ENCODE data around the gene WNT9B.

Gene WNT9B

DNA sequence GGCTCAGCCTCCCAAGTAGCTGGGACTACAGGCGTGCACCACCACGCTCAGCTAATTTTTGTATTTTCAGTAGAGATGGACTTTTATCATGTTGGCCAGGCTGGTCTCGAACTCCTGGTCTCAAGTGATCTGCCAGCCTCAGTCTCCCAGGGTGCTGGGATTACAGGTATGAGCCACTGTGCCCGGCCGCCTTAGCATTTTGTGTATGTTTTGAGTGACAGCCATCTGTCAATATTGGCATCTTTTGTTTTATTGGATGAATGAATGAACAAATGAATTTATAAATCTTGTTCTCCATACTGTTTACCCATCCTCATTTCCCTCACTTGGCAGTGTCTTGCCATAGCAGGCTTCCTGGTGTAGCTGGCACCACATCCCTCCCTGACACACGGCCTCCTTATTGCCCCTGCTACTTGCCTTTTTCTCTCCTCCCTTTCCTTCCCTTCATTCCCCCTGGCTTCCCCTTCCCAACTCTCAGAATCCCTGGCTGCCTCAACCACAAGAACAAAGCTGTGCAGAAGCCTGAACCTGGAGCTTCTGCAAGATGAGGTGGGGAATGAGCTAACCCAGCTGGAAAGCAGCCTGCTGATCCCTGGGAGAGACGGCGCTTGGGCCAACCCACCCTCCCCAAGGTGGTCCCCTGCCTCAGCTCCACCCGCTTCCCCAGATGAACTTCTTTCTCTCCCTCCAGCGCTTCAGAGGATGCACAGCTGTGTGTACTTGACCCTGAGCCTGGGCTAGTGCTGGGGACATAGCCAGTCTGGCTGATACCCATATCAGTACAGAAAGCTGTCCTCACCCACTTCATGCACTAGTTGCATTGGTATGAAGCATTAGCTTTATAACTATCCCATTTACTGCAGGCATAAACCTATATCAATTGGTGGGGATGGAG, 34.3 kb downstream of the WNT9B start:
- DNase-seq, result no peak

DNA sequence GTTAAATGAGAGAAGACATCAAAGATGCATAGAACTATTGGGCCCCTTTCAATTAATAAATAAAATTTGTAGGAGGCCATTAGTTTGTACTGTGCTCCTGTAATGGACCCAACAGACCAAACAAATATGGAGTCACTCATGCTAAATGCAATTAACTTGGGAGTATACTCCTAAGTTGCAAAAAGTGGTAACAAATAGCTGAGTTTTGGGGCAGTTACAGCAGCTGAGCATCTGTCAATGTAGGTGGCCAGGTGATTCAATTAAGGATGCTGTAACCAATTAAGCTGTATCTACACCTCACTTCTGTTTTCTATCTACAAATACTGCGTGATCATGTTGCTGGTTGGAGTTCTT, 34.9 kb downstream of the WNT9B start:
- DNase-seq, result no peak

DNA sequence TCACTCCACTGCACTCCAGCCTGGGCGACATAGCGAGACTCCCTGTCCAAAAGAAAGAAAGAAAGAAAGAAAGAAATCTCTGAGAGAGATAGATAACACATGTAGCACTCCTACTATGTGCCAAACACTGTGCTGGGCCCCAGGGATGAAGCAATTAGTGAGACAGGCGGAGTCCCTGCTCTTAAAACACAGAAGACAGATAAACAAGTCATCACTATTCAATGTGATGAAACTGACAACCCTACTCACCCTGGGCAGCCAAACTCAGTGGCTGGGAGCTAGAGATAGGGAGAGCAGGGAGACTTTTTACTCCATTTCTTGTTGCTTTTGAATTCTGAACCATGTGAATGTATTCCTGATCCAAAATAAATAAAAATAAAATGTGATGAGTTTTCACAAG, 36.3 kb downstream of the WNT9B start:
- DNase-seq, result no peak

DNA sequence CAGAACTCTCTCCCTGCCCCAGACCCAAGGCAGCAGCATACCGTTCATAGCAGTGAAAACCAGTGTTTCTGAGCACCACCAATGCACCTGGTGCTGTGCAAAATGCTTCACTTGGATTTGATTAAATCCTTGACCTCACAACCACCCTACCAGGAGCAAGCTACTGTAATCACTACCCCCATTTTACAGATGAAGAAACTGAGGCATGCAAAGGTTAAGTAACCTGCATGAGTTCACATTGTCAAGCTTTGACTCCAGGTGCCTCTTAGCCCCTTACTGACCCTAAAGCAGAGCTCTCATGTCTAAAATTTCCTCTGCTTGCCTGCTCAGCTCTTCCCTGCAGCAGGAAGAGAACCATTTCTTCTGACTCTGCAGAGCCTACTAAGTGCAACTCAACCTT, 37.3 kb downstream of the WNT9B start:
- no peak for DNase-seq

DNA sequence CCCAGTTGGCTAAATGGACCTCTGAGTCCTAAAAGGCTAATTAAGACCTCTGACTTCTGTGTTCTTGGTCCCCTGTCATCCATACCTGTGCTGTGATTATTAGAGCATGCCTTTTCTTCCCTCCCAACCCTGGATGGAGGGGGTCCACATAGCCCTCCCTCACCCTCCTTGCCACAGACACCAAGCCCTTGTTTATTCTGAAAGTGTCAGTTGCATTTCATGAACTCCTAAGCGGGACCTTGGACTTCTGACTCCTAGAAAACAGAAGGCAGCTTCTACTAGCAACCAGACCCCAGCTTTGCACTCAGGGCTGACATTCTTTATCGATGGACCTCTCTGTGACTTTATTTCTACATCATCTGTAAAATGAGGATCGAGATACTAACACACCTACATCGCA, 38.1 kb downstream of the WNT9B start:
- no peak for DNase-seq

DNA sequence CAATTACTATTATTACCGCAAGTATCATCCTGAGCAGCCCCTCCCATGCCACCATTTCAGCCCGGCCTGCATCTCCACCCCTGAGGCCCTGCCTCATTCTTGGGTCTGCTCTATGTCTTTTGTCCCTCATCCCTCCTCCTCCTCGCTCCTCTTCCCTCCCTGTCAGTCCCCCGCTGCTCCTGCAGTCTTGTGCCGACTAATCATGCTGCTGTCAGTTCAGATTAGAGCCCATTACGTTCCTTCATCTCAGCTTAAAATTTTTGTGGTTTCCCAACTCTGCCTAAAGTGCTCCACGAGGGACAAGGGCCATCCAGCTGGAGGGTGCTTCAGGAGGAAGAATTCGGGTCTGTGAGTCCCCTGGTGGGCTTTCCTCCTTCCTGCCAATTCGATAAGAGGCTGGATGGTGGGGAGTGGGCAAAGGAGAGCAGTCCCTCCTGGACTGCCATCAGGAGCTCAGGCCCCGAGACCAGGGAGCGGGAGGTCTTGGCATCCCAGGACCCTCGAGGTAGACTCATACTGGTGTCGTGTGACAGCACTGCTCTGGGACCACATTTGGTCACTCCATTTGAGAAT, 38.7 kb downstream of the WNT9B start:
- no peak for DNase-seq

DNA sequence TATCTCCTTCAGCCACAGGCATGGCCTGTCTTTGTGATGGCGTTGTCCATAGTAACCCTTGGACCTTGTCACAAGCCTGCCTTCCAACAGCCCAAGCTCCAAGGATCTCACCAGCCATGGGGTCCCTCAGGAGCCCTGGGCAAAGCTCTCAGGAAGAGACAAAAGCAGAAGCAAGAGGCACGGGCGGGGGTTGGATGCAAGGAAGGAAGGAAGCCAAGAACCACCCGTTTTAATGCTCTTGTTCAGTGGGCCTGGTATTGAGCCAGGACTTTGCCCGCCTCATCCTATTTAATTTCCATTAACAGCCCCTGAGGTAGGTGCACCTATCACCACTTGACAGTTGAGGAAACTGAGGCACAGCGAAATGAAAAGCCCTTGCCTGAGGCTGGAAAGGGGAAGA, 39.3 kb downstream of the WNT9B start:
- DNase-seq, result no peak

DNA sequence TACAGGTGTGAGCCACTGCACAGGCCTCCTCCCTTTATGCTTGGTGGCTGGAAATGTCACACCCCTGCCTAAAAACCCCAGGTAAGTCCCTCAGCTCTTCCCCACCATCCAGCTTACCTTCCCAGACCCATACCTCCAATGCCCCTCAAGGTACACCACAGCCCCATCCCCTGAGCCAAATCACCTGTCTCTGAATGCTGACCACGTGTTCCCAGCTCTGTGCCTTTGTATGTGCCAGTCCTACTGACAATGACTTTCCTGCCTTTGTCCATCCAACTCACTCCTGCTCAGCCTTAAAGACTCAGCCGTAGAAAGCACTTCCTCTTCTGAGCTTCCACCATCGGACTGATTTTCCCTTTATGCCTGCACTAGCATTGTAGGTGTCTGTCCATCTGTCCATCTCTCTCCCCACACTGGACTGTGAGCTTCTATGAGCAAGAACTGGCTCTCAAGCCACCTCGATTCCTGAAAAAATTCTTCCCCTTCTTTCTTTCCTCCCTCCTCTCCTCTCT, 40.9 kb downstream of the WNT9B start:
- DNase-seq, result no peak

DNA sequence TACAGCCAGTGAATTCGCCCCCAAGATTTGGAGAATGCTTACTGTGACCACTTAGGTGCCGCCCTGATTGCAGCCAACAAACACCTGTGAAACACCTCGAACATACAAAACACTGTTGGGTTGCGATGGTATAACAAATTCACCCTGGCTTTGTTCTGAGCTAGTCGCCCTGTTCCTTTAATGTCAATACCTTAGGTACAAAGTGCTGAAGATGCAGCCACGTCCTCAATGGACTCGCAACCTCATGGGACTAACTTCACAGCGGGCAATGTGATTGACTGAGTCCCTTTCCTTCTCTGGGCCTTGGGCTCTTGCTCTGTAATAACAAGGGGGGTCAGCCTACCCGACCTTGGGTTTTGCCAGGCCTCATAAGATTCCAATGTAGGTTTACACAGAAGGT, 42.6 kb downstream of the WNT9B start:
- DNase-seq, result no peak

DNA sequence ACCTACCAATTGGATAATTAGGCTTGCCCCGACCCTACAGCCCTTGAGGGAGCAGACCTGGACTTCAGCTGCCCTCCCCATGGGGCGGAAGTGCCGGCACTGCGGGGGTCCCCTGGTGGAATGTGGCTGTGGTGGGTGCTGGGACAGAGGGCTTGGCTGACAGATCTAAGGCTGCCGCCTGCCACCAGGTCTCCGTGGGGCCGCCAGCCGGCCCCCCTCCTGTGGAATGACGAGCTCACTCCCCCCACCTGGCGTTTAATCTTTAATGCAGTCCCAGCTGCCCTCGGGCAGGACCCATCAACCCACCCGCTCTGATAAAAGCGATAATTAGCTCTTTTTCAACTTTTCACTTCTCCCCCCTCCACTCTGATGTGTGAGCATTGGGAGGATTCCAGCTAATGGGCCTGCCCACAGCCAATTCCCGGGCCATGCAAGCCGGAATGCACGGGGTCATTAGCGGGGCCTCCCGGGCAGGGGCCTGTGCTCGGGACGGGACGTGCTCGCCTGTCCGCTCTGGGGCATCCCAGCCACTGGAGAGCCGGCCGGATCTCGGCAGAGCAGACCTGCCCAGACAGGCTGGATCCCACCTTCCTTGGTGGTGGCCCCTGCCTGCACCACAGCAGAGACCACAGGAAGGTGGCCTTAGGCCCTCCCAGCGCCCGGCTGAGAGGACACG, 43.2 kb downstream of the WNT9B start:
- no peak for DNase-seq

DNA sequence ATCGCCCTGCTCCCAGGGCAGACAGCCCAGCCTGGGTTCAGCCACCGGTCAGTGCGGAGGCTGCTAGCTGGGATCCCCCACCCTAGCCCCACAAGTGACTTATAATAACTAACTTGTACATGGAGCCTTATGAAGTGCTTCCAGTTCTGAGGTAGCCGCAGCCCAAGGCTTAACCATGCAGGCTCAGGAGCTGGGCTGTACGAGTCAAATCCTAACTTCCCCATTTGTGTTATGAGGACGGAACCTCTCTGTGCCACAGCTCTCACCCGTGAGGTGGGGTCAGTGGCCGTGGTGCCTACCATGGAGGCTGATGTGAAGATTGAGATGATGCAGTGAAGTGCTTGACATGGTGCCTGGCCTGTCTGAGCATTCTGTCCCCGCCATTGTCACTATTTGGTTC, 43.8 kb downstream of the WNT9B start:
- no peak for DNase-seq

DNA sequence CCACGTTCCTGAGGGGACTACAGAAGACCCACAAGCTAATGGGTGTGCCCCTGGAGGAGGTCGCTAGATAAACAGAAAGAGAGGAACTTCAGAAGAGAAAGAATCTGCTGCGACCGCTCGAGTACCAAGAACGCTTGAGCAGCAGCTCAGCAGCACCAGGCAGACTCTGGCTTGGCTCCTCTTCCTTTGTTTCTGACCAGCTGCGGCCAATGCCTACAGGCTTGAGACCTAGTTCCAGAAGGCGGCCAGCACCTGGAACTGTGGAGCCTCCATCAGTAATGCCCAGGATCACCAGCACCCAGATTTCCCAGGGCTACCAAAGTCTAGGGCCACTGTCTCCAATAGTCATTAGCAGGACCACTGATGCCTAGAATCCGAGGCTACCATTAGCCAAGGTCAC, 45.6 kb downstream of the WNT9B start:
- no peak for DNase-seq

DNA sequence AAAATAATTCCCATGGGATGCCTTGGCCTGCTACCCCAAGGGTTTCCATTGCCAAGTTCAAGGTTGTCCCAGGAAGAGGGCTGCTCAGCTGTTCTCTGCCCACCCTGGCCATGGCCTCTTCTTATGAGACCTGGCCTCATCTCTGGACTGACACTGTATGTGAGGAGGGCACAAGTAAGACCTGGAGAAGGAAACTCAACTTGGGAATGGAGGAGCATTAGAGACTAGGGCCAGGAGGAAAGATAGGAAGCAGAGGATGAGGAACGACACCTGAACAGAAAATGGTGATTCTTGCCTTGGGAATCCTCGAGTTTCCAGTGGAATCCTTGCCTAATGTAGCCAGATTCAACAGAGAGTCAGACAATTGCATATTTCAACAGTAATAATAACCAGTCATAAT, 47.0 kb downstream of the WNT9B start:
- no peak for DNase-seq

DNA sequence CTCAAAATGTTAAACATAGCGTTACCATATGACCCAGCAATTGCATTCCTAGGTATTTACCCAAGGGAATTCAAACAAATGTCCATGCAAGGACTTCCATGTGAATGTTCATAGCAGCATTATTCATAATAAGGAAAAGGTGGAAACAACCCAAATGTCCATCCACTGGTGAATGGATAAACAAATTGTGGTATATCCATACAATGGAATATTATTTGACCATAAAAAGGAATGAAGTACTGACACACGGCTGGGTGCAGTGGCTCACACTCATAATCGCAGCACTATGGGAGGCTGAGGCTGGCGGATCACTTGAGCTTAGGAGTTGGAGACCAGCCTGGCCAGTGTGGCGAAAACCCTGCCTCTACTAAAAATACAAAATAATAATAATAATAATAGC, 47.5 kb downstream of the WNT9B start:
- no peak for DNase-seq

DNA sequence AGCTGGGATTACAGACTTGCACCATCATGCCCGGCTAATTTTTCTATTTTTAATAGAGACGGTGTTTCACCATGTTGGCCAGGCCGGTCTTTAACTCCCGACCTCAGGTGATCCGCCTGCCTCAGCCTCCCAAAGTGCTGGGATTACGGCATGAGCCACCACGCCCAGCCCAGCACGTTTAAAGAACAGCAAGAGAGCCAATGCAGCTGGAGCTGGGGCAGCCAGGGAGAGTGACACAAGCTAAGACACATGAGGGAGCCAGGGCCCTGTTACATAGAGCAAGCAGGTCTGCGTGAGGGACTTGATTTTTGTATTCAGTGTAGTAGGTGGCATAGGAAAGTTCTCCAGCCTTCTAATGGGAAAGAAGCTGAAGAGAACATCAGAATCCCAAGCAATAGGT, 49.9 kb downstream of the WNT9B start:
- DNase-seq, result no peak

DNA sequence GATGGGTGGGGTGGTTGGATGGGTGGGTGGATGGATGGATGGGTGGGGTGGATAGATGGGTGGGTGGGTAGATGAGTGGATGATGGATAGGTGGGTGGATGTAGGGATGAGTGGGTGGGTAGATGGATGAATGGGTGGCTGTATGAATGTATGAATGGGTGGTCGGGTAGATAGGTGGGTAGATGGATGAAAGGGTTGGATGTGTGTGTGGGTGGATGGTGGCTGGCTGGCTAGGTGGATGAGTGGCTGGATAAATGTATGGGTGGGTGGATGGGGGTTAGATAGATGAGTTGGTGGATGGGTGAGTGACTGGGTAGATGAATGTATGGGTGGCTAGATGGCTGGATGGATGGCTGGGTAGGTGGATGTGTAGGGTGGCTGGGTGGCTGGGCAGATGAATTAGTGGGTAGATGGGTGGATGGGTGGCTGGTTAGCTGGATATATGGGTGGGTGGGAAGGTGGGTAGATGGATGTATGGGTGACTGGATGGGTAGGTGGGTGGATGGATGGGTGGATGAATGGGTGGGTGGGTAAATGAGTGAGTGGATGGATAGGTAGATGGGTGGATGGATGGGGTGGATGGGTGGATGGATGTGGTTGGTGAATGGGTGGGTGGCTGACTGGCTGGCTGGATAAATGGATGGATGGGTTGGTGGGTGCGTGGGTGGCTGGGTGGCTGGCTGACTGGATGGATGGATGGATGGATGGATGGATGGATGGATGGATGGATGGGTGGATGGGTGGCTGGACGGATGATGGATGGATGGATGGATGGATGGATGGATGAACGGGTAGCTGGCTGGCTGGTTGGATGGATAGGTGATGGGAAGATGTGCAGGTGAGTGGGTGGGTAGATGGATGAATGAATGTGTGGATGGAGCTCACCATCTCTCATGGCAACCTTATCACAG, 52.6 kb downstream of the WNT9B start:
- no peak for DNase-seq

DNA sequence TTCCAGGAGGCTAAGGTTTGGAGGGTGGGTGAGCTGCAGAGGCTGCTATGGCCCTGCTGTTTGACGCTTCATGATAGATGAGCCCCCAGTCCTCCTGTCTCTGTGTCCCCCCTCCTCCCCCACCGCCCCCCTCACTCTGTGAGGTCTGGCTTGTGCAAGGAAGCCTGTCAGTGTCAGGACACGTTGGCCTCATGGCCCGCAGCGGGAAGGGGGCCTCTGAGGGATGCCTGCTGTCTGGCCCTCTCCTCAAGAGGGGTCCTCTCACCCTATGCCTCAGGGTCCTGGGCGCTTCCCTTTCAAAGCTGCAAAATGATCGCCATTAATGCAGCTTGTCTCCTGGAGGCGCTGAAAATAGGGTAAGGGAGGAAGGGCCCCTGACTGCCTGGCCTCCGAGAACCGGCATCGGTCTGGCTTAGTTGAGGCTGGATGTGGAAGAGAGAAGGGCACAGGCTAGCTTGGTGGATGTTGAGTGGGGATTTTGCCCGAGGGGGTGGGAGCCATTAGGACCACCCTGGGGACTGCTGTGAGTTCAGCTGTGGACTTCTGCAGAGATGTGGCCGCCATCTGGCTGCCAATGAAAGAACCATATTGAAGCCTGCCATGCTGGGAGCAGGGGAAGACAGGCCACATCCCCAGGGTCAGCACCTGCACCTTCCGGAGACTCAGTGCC, 56.8 kb downstream of the WNT9B start:
- DNase-seq, result no peak

DNA sequence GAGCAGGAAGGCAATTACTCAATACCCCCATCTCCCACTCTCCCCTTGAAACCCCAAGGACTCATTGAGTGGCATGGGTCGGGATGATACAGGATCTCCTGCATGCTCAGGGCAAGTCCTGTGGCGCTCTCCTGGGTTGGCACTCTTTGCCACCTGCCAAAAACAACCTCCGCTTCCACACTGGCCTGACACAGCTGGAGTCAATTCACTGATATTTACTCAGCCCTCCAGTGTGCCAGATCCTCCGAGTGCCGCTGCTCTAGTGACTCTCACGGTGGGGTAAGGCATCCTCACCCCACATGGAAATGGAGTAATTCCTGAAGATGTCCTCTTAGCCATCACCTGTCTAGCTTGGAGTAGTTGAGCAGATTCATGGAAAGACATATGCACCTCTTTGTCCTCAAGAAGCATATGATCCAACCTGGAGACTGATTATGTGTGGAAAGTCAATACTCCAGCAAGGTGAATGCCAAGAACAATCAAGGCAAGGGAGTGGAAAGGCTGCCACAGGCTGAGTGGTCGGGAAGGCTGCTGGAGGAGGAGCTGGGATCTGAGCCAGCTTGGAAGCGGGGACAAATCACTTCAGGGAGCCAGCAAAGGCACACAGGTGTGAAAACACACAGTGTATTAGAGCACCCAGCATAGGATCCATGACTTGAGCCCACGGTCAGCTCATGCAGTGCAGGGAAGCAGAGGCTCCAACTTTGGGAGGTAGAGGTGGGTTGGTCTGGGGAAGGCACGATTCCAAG, 59.0 kb downstream of the WNT9B start:
- DNase-seq, result peak; percentile 88

DNA sequence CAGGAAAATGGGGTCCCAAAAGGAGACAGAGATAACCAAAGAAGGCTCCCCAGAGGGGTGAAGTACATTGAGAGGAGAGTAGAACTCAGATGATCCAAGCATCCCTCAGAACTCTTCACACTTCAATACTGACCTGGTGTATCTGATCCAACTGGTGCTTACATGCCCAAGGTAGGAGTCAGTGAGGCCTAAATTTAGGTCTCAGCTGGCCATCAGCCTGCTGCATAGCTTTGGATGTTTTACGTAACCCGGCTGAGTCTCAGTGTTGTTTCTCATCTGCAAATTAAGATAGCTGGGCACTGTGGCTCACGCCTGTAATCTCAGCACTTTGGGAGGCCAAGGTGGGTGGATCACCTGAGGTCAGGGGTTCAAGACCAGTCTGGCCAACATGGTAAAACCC, 59.9 kb downstream of the WNT9B start:
- DNase-seq, result no peak

DNA sequence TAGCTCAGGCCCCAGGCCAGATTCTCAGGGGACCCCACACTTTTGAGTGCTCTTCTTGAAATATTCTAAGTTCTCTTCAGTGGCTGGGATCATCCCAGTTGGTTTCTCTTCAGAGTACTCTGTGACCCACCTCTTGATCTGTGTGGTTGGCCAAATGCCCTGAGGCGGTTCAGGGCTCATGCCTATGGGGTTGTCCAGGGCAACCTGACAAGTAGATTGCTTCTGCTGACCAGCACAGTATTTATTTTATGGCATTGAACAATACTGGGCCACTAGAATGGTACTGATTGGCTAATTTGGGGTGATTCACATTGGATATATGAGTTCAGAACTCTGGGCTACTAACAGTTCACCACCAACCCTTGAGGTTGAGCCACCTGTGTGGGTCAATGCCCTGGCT, 64.2 kb downstream of the WNT9B start:
- DNase-seq, result no peak

DNA sequence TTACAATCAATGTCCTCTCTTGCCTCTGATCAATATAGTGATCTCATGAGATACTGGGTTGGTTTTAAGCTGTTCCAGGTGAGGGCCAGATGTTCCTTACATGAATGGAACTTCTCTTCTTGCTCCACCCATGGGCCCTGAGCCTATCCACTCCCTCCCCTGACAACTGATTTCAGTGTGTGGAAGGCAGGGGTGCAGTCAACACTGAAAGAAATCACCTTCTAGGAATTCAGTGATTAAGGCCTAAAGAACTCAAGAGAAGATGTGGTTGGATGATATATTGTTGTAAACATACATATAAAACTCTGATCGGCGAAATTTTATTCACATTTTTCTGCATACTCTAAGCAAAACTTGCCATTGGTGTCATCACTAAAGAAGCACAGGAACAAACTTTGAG, 64.8 kb downstream of the WNT9B start:
- no peak for DNase-seq

DNA sequence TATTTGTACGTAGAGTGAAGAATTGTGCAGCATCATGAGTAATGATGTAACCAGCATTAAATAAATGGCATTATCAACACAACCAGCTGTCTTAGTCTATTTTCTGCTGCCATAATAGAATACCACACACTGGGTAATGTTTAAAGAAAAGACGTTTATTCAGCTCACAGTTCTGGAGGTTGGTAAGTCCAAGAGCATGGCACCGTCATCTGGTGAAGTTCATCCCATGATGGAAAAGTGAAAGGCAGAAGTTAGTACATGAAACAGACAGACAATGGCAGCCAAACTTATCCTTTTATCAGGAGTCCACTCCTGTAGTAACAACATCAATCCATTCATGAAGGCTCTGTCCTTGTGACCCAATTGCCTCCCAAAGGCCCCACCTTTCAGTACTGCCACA, 65.2 kb downstream of the WNT9B start:
- DNase-seq, result no peak

Measured in NCI-H69 (cell line).